ENCODE measurements around the gene SCLY.
"Not testable (repeated sequence)": the region's sequence is repeated elsewhere in the genome, so short reads cannot be mapped to it uniquely, and the experiment has no call there.

Gene SCLY

DNA sequence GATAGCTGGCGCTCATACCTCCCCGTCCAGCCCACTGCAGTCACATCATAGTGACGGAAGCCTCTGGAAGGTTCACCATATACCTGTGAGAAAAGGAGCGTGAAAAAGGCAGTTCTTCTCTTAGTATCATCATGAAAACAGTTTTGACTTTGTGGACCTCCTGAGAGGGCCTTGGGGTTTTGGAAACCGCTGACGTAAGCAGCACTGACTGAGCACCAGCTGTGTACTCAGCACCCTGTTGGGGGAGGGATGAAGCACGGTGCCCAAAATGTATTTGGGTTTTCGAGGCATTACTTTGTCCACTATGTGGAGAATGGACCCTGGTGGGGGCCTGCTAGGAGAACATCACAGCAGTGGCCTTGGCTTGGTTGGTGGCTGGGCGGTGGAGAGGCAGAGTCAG is 5.4 kb downstream of the SCLY start:
- TF ChIP-seq, protein P1, sequence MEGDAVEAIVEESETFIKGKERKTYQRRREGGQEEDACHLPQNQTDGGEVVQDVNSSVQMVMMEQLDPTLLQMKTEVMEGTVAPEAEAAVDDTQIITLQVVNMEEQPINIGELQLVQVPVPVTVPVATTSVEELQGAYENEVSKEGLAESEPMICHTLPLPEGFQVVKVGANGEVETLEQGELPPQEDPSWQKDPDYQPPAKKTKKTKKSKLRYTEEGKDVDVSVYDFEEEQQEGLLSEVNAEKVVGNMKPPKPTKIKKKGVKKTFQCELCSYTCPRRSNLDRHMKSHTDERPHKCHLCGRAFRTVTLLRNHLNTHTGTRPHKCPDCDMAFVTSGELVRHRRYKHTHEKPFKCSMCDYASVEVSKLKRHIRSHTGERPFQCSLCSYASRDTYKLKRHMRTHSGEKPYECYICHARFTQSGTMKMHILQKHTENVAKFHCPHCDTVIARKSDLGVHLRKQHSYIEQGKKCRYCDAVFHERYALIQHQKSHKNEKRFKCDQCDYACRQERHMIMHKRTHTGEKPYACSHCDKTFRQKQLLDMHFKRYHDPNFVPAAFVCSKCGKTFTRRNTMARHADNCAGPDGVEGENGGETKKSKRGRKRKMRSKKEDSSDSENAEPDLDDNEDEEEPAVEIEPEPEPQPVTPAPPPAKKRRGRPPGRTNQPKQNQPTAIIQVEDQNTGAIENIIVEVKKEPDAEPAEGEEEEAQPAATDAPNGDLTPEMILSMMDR (conservative IDR thresholded peaks at IDR 0.05), result no peak
- H3K27ac ChIP-seq, result no peak overlapping the region

GRCh38 chr2:238066718-238067117 is 5.9 kb downstream of the SCLY start:
- not testable (repeated sequence) for H3K27ac ChIP-seq

DNA sequence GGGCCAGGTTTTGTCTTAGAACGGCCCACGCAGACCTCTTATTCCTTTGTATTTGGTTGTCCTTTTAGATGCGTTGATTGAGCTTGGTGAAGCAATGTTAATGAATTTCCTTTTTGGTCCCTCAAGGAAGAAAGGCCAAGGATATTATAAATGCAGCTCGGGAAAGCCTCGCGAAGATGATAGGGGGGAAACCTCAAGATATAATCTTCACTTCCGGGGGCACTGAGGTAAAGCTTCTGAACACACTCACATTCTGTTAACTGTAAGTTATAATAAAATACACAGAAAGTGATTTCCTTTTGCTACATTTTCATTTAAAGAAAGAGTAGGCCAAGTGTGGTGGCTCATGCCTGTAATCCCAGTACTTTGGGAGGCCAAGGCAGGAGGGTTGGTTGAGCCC is 7.1 kb downstream of the SCLY start:
- TF ChIP-seq, protein P1 (conservative IDR thresholded peaks at IDR 0.05), result no peak
- no peak overlapping the region for H3K27ac ChIP-seq

- H3K27ac ChIP-seq, result no peak overlapping the region
- TF ChIP-seq, protein P1 (conservative IDR thresholded peaks at IDR 0.05), result no peak
Measured at GRCh38 chr2:238069021-238069709, 8.4 kb downstream of the SCLY start.

- no peak overlapping the region for H3K27ac ChIP-seq
- TF ChIP-seq, protein P1 (conservative IDR thresholded peaks at IDR 0.05), result no peak
Measured at GRCh38 chr2:238069877-238070276, 9.1 kb downstream of the SCLY start.

GRCh38 chr2:238075397-238075796 is 14.6 kb downstream of the SCLY start:
- no peak overlapping the region for H3K27ac ChIP-seq
- TF ChIP-seq, protein P1 (conservative IDR thresholded peaks at IDR 0.05), result no peak

- TF ChIP-seq, protein P1 (conservative IDR thresholded peaks at IDR 0.05), result no peak
- no peak overlapping the region for H3K27ac ChIP-seq
Measured at GRCh38 chr2:238077292-238077691, 16.5 kb downstream of the SCLY start.

- no peak overlapping the region for H3K27ac ChIP-seq
- TF ChIP-seq, protein P1 (conservative IDR thresholded peaks at IDR 0.05), result no peak
Measured at GRCh38 chr2:238079874-238080327, 19.1 kb downstream of the SCLY start.
